Neural cell (in vitro differentiated cells): ENCODE results near the gene TMEM269. TPM values are rescaled to one million over a fixed set of nuclear protein-coding genes. Genes with fewer than 3 reads are reported as not detected.

Experiments
- H2AFZ ChIP-seq: fragments of 200-600, 300-800 bp; sonication (generic), shearing (Covaris generic); 2 replicates; pipeline ENCODE4 v1.6.0; 2014; ENCODE audit warnings: low read depth, mild to moderate bottlenecking, antibody characterized with exemption, low read length, moderate library complexity
- H3F3A ChIP-seq: fragments of 200-600 bp; shearing (Covaris generic); 2 replicates; pipeline ENCODE4 v1.6.1; 2016; ENCODE audit warnings: mild to moderate bottlenecking, moderate library complexity, mixed read lengths, antibody characterized with exemption, low read length; ENCODE audit not compliant: insufficient read depth, poor library complexity, severe bottlenecking
- H3K27ac ChIP-seq: fragments of 200-600, 300-800 bp; sonication (generic), shearing (Covaris generic); 2 replicates; pipeline ENCODE4 v1.5.1; 2014; ENCODE audit warnings: mild to moderate bottlenecking, low read length, moderate library complexity
- H3K27me3 ChIP-seq: fragments of 300-800, 200-600 bp; sonication (generic), shearing (Covaris generic); 2 replicates; pipeline ENCODE4 v1.6.0; 2014; ENCODE audit warnings: mild to moderate bottlenecking, low read depth, low read length, moderate library complexity; ENCODE audit not compliant: insufficient read depth
- H3K36me3 ChIP-seq: fragments of 300-800, 200-600 bp; sonication (generic), shearing (Covaris generic); 2 replicates; pipeline ENCODE4 v1.5.1; 2014; ENCODE audit warnings: mild to moderate bottlenecking, antibody characterized with exemption, low read length, moderate library complexity; ENCODE audit not compliant: insufficient read depth
- H3K4me2 ChIP-seq: fragments of 300-800, 200-600 bp; sonication (generic), shearing (Covaris generic); 2 replicates; pipeline ENCODE4 v1.6.0; 2014; ENCODE audit warnings: mild to moderate bottlenecking, low read length
- H3K4me3 ChIP-seq: fragments of 300-800, 200-600 bp; sonication (generic), shearing (Covaris generic); 2 replicates; pipeline ENCODE4 v1.5.1; 2014; ENCODE audit warnings: mild to moderate bottlenecking, low read length, moderate library complexity
- H3K79me2 ChIP-seq: fragments of 200-600 bp; shearing (Covaris generic); replicated peaks from 2 replicates; pipeline ENCODE4 v1.6.0; 2014; ENCODE audit warnings: mild to moderate bottlenecking, low read length, moderate library complexity; ENCODE audit not compliant: insufficient read depth
- H3K9ac ChIP-seq: fragments of 300-800, 200-600 bp; sonication (generic), shearing (Covaris generic); 2 replicates; pipeline ENCODE4 v1.6.1; 2016; ENCODE audit warnings: mild to moderate bottlenecking, low read length, mixed read lengths
- H3K9me2 ChIP-seq: fragments of 200-600 bp; shearing (Covaris generic); 2 replicates; pipeline ENCODE4 v1.6.1; 2016; ENCODE audit warnings: mild to moderate bottlenecking, low read length, mixed read lengths; ENCODE audit not compliant: insufficient read depth
- H3K9me3 ChIP-seq: fragments of 200-600, 300-800 bp; sonication (generic), shearing (Covaris generic); 2 replicates; pipeline ENCODE4 v1.6.1; 2016; ENCODE audit warnings: mild to moderate bottlenecking, mixed run types, low read length, moderate library complexity, mixed read lengths
- H4K20me1 ChIP-seq: fragments of 200-600 bp; shearing (Covaris generic); 2 replicates; pipeline ENCODE4 v1.6.1; 2016; ENCODE audit warnings: mild to moderate bottlenecking, mixed run types; ENCODE audit not compliant: insufficient read depth
- CTCF ChIP-seq: fragments of 450-650 bp; IDR thresholded peaks from 2 replicates; pipeline ENCODE4 v1.5.1; 2014; ENCODE audit warnings: antibody characterized with exemption, mild to moderate bottlenecking, moderate library complexity; ENCODE audit not compliant: poor library complexity, severe bottlenecking
- EP300 ChIP-seq: fragments of 450-650 bp; conservative IDR thresholded peaks from 2 replicates; pipeline ENCODE4 v1.6.1; 2014; ENCODE audit warnings: antibody characterized with exemption, mild to moderate bottlenecking, moderate library complexity; ENCODE audit not compliant: poor library complexity, severe bottlenecking
- EZH2 ChIP-seq: fragments of 200-600, 300-800 bp; shearing (Covaris generic), sonication (generic); IDR thresholded peaks from 2 replicates; pipeline ENCODE4 v1.6.1; 2014; ENCODE audit warnings: antibody characterized with exemption, low read length, borderline replicate concordance, mild to moderate bottlenecking; ENCODE audit not compliant: insufficient read depth, poor library complexity, severe bottlenecking
- MXI1 ChIP-seq: fragments of 450-650 bp; conservative IDR thresholded peaks from 2 replicates; pipeline ENCODE4 v1.6.1; 2014; ENCODE audit warnings: antibody characterized with exemption, mild to moderate bottlenecking; ENCODE audit not compliant: poor library complexity, severe bottlenecking
- POLR2AphosphoS5 ChIP-seq: IDR thresholded peaks from 2 replicates; pipeline ENCODE4 v1.6.1; 2012
- RAD21 ChIP-seq: fragments of 450-650 bp; conservative IDR thresholded peaks from 2 replicates; pipeline ENCODE4 v1.6.1; 2014; ENCODE audit warnings: antibody characterized with exemption, mild to moderate bottlenecking, moderate library complexity
- REST ChIP-seq: IDR thresholded peaks from 2 replicates; pipeline ENCODE4 v1.6.1; 2012; ENCODE audit warnings: borderline replicate concordance
- SMC3 ChIP-seq: fragments of 450-650 bp; conservative IDR thresholded peaks from 2 replicates; pipeline ENCODE4 v1.6.1; 2014; ENCODE audit warnings: antibody characterized with exemption, mild to moderate bottlenecking, moderate library complexity; ENCODE audit not compliant: poor library complexity
- TAF1 ChIP-seq: IDR thresholded peaks from 2 replicates; pipeline ENCODE4 v1.6.1; 2012; ENCODE audit warnings: low read depth
- polyA plus RNA-seq: library from polyadenylated mRNA; depleted of rRNA; stranded (reverse); fragments of >200 nt; gene quantifications from 2 replicates; pipeline ENCODE4 v1.2.3, GENCODE V29; 2014

TMEM269 gene
- polyA plus RNA-seq, 1 donor from 2014 or later = 1.1 TPM

GRCh38 chr1:42739753-42740700 is 44.8 kb upstream of the TMEM269 start, which contains the start of gene CLDN19:
Gene CLDN19, minus strand, starts transcription at chr1:42740236. Its CDS starts 173 bp downstream, at chr1:42740063.
- Histone ChIP-seq H3K36me3 (no peaks in the 10 kb centered on the region), H3K9me2 (no peaks in the 10 kb centered on the region), H3K9ac (no peak within 1 kb of the TSS), H3F3A (no peaks in the 10 kb centered on the region), H4K20me1 (no peaks in the 10 kb centered on the region), H2AFZ (no peak within 1 kb of the TSS), H3K27ac (no peak within 1 kb of the TSS), H3K79me2 (no peaks in the 10 kb centered on the region), H3K27me3 (no peaks in the 10 kb centered on the region), H3K9me3 (no peaks in the 10 kb centered on the region), H3K4me2 (no peak within 1 kb of the TSS), H3K4me3 (no peak within 1 kb of the TSS)
- TF ChIP-seq POLR2AphosphoS5 = no peak
- TF ChIP-seq MXI1 = no peak
- no peak for TF ChIP-seq CTCF
- no peak for TF ChIP-seq SMC3
- no peak for TF ChIP-seq REST
- no peak for TF ChIP-seq RAD21
- TF ChIP-seq EP300 = no peak
- no peak for TF ChIP-seq EZH2

GRCh38 chr1:42740851-42741580 is 43.8 kb upstream of the TMEM269 start:
- Histone ChIP-seq H3K4me2 (no peak overlapping the region), H3K27me3 (no peaks in the 10 kb centered on the region), H3K9ac (no peak overlapping the region), H4K20me1 (no peaks in the 10 kb centered on the region), H3K79me2 (no peaks in the 10 kb centered on the region), H3K9me3 (no peaks in the 10 kb centered on the region), H3K36me3 (no peaks in the 10 kb centered on the region), H3K27ac (no peak overlapping the region), H3K9me2 (no peaks in the 10 kb centered on the region), H2AFZ (no peak overlapping the region), H3K4me3 (no peak overlapping the region), H3F3A (no peaks in the 10 kb centered on the region)
- TF ChIP-seq EZH2 (no peak), RAD21 (no peak), REST (no peak), POLR2AphosphoS5 (no peak), MXI1 (no peak), TAF1 (no peak), SMC3 (no peak)
